CD4-positive, alpha-beta T cell (primary cell): ENCODE data around the gene TOP2B. TPM values are rescaled to one million over a fixed set of nuclear protein-coding genes. Genes with fewer than 3 reads are reported as not detected.

Source experiments
- ATAC-seq: fragments of 200-7000 bp; cut with Tn5 transposase; one replicate; pipeline ENCODE4 v1.10.0; 2022; ENCODE audit warnings: mild to moderate bottlenecking; ENCODE audit not compliant: poor library complexity
- CTCF ChIA-PET: fragments of 350-600 bp; sonication (Branson Sonifier 250); formaldehyde crosslinking; loops from one replicate; lab custom pipeline; 2021; ENCODE audit warnings: antibody characterized with exemption, inconsistent platforms; lab: Charles Lee
- POLR2A ChIA-PET: fragments of 350-600 bp; sonication (Branson Sonifier 250); formaldehyde crosslinking; loops from one replicate; lab custom pipeline; 2021; ENCODE audit warnings: antibody characterized with exemption, inconsistent platforms; lab: Charles Lee
- DNase-seq, 14 experiments: peaks; one replicate each; pipeline ENCODE4 v3.0.0-alpha.2; 2013 to 2020; ENCODE audit warnings: mixed read lengths in 2 of 14
- H3K27ac ChIP-seq, 2 donors: one replicate each; pipeline versions ENCODE4 v1.5.1 to v1.7.0; 2013; ENCODE audit warnings: low read length in 2 of 2, low read depth in 1 of 2, mild to moderate bottlenecking in 1 of 2
- H3K27me3 ChIP-seq, 2 experiments: 1 replicate in 1 of 2; 2 replicates in 1 of 2; pipeline versions ENCODE4 v1.6.1 to v1.7.0; 2013; ENCODE audit warnings: low read length in 2 of 2, control low read depth in 1 of 2, mild to moderate bottlenecking in 1 of 2, moderate library complexity in 1 of 2; ENCODE audit not compliant: insufficient read depth in 2 of 2, control insufficient read depth in 1 of 2
- H3K36me3 ChIP-seq: one replicate; pipeline ENCODE4 v1.6.1; 2013; ENCODE audit warnings: low read length, control low read depth; ENCODE audit not compliant: insufficient read depth
- H3K4me1 ChIP-seq: one replicate; pipeline ENCODE4 v1.6.1; 2013; ENCODE audit warnings: low read length, control low read depth; ENCODE audit not compliant: insufficient read depth
- H3K4me3 ChIP-seq: one replicate; pipeline ENCODE4 v1.5.1; 2013; ENCODE audit warnings: mild to moderate bottlenecking, low read length, moderate library complexity
- H3K9me3 ChIP-seq, 2 experiments: 1 replicate in 1 of 2; 2 replicates in 1 of 2; pipeline versions ENCODE4 v1.6.1 to v1.7.0; 2013; ENCODE audit warnings: low read length in 2 of 2, mild to moderate bottlenecking in 2 of 2, control low read depth in 1 of 2, moderate library complexity in 1 of 2; ENCODE audit not compliant: control insufficient read depth in 1 of 2, insufficient read depth in 1 of 2
- H3K27ac Mint-ChIP-seq: one replicate; pipeline ENCODE4 v1.8.0; 2020; ENCODE audit warnings: mixed read lengths
- H3K27me3 Mint-ChIP-seq: one replicate; pipeline ENCODE4 v1.8.0; 2021; ENCODE audit warnings: mixed read lengths
- H3K36me3 Mint-ChIP-seq: one replicate; pipeline ENCODE4 v1.8.0; 2021; ENCODE audit warnings: low read depth, mixed read lengths
- H3K4me1 Mint-ChIP-seq: one replicate; pipeline ENCODE4 v1.8.0; 2021; ENCODE audit warnings: low read depth, mixed read lengths
- H3K4me3 Mint-ChIP-seq: one replicate; pipeline ENCODE4 v1.8.0; 2020; ENCODE audit warnings: mild to moderate bottlenecking, mixed read lengths
- H3K9me3 Mint-ChIP-seq: one replicate; pipeline ENCODE4 v1.8.0; 2020; ENCODE audit warnings: mixed read lengths
- intact Hi-C, 2 experiments: fragments of 100-400 bp; cut with DNase I in 1 of 2; cut with micrococcal nuclease in 1 of 2; formaldehyde crosslinking; loops; one replicate each; pipeline versions ENCODE4 v1.15.1 to v1.9.0; 2023 to 2025; cut with DNase I, micrococcal nuclease
- total RNA-seq, 174 experiments: library from RNA in 2 of 174; stranded (reverse) in 2 of 174; gene quantifications; one replicate each; pipeline ENCODE4 v1.2.3 and lab custom pipeline; 2021 to 2026
- TF ChIP-seq, protein P1 (sequence below): fragments of 200-600 bp; IDR thresholded peaks from one replicate; pipeline ENCODE4 v1.8.0; 2022; ENCODE audit warnings: antibody characterized with exemption, mild to moderate bottlenecking

Gene TOP2B
- total RNA-seq, 2 experiments from 2014 or later: 79.7 to 80.4 TPM

GRCh38 chr3:25573386-25574171 is 91.1 kb downstream of the TOP2B start:
- H3K27me3 Mint-ChIP-seq: peaks cover 3% of the 10 kb centered on the region

DNA sequence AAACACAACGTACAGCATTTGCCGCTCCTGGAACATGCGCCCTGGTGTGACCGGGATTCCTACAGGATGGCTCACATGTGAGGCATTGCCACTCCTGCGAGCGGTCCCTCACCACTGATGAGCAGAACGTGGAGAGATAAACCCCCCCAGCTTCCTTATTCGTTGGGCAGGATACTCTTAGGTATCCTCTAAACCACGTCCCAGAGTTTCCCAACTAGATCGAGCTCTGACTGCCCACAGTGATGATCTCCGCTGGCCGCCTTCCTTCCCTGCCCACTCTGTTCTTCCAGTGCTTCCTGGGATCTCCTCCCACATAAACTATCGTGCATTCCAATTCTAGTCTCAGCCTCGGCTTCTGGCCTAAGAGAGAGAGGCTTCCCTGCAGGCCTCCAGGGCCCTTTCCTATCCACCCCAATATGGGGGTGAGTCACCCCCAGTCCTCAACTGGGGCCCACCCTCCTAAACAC is 91.8 kb downstream of the TOP2B start:
- Mint-ChIP-seq H3K9me3 (no peaks in the 10 kb centered on the region), H3K4me3 (no peak overlapping the region), H3K27ac (no peak overlapping the region), H3K27me3 (peaks cover 3% of the 10 kb centered on the region), H3K36me3 (no peaks in the 10 kb centered on the region), H3K4me1 (no peaks in the 10 kb centered on the region)
- ChIA-PET CTCF (no interaction called here), POLR2A (no interaction called here)
- no peak for DNase-seq
- H3K4me3 ChIP-seq: no peak overlapping the region
- H3K27ac ChIP-seq: no peak overlapping the region
- no peak for ATAC-seq
- H3K9me3 ChIP-seq: no peaks in the 10 kb centered on the region
- TF ChIP-seq, protein P1, sequence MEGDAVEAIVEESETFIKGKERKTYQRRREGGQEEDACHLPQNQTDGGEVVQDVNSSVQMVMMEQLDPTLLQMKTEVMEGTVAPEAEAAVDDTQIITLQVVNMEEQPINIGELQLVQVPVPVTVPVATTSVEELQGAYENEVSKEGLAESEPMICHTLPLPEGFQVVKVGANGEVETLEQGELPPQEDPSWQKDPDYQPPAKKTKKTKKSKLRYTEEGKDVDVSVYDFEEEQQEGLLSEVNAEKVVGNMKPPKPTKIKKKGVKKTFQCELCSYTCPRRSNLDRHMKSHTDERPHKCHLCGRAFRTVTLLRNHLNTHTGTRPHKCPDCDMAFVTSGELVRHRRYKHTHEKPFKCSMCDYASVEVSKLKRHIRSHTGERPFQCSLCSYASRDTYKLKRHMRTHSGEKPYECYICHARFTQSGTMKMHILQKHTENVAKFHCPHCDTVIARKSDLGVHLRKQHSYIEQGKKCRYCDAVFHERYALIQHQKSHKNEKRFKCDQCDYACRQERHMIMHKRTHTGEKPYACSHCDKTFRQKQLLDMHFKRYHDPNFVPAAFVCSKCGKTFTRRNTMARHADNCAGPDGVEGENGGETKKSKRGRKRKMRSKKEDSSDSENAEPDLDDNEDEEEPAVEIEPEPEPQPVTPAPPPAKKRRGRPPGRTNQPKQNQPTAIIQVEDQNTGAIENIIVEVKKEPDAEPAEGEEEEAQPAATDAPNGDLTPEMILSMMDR: no peak
- H3K4me1 ChIP-seq: no peaks in the 10 kb centered on the region
- H3K36me3 ChIP-seq: no peaks in the 10 kb centered on the region
- intact Hi-C loops: no loop called here
- no peaks in the 10 kb centered on the region for H3K27me3 ChIP-seq

More at GRCh38 chr3:25573386-25574171, 91.1 kb downstream of the TOP2B start:
- Histone ChIP-seq H3K36me3 (no peaks in the 10 kb centered on the region), H3K27ac (no peak overlapping the region), H3K27me3 (no peaks in the 10 kb centered on the region), H3K4me1 (no peaks in the 10 kb centered on the region), H3K9me3 (no peaks in the 10 kb centered on the region), H3K4me3 (no peak overlapping the region)
- ChIA-PET POLR2A (no interaction called here), CTCF (no interaction called here)
- H3K27ac Mint-ChIP-seq: no peak overlapping the region
- no peaks in the 10 kb centered on the region for H3K4me1 Mint-ChIP-seq
- no peaks in the 10 kb centered on the region for H3K9me3 Mint-ChIP-seq
- H3K4me3 Mint-ChIP-seq: no peak overlapping the region
- H3K36me3 Mint-ChIP-seq: no peaks in the 10 kb centered on the region
- intact Hi-C loops: no loop called here
- no peak for DNase-seq
- ATAC-seq: no peak
- TF ChIP-seq, protein P1: no peak

GRCh38 chr3:25572336-25572735 is 92.4 kb downstream of the TOP2B start:
- Histone ChIP-seq H3K4me3 (no peak overlapping the region), H3K27ac (no peak overlapping the region), H3K4me1 (no peaks in the 10 kb centered on the region), H3K27me3 (no peaks in the 10 kb centered on the region), H3K9me3 (no peaks in the 10 kb centered on the region), H3K36me3 (no peaks in the 10 kb centered on the region)
- no peaks in the 10 kb centered on the region for H3K36me3 Mint-ChIP-seq
- H3K4me1 Mint-ChIP-seq: no peaks in the 10 kb centered on the region
- ChIA-PET POLR2A (no interaction called here), CTCF (no interaction called here)
- DNase-seq (no peak), ATAC-seq (no peak)
- TF ChIP-seq, protein P1: no peak
- no peaks in the 10 kb centered on the region for H3K9me3 Mint-ChIP-seq
- H3K27me3 Mint-ChIP-seq: peaks cover 3% of the 10 kb centered on the region
- H3K27ac Mint-ChIP-seq: no peak overlapping the region
- intact Hi-C loops: no loop called here
- H3K4me3 Mint-ChIP-seq: no peak overlapping the region
